Hematopoietic multipotent progenitor cell treated with erythropoietin and hydrocortisone succinate and interleukin-3 and kit ligand, for 17 days (in vitro differentiated cells): Measurements from ENCODE around the gene DUS2.

Source experiments
- DNase-seq: peaks from one replicate; pipeline ENCODE4 v3.0.0-alpha.2; 2015; ENCODE audit warnings: low spot score

DUS2 gene

GRCh38 chr16:68077866-68078700 is 55.0 kb downstream of the DUS2 start:
- DNase-seq: no peak

GRCh38 chr16:68078701-68079375 is 55.8 kb downstream of the DUS2 start:
- no peak for DNase-seq

- DNase-seq: no peak
These were observed 56.2 kb downstream of the DUS2 start for GRCh38 chr16:68079376-68079625.

GRCh38 chr16:68079626-68080344 is 56.7 kb downstream of the DUS2 start:
- peak; percentile 58 for DNase-seq

- peak; percentile 15 for DNase-seq
These were observed 59.0 kb downstream of the DUS2 start for GRCh38 chr16:68081861-68082628.

- DNase-seq: no peak
These were observed 59.6 kb downstream of the DUS2 start for GRCh38 chr16:68082629-68083238.

- DNase-seq: no peak
These were observed 60.2 kb downstream of the DUS2 start for GRCh38 chr16:68083239-68083781.

- DNase-seq: no peak
These were observed 60.9 kb downstream of the DUS2 start for GRCh38 chr16:68083861-68084503.

GRCh38 chr16:68084504-68085258 is 61.6 kb downstream of the DUS2 start:
- DNase-seq: peak; percentile 85

- DNase-seq: peak; percentile 96
These were observed 62.4 kb downstream of the DUS2 start, which contains the start of gene NFATC3 for GRCh38 chr16:68085259-68086071. TSS of gene NFATC3 (plus strand) at chr16:68085370. CDS start at chr16:68085682, 312 bp downstream.

- DNase-seq: peak; percentile 59
These were observed 63.3 kb downstream of the DUS2 start for GRCh38 chr16:68086336-68086841.

GRCh38 chr16:68086860-68087268 is 63.8 kb downstream of the DUS2 start:
- peak; percentile 54 for DNase-seq

- peak; percentile 23 for DNase-seq
These were observed 64.6 kb downstream of the DUS2 start for GRCh38 chr16:68087688-68088087.

GRCh38 chr16:68088130-68088972 is 65.3 kb downstream of the DUS2 start:
- no peak for DNase-seq

GRCh38 chr16:68089067-68089466 is 66.0 kb downstream of the DUS2 start:
- DNase-seq: peak; percentile 15

GRCh38 chr16:68090130-68090529 is 67.0 kb downstream of the DUS2 start:
- DNase-seq: no peak

- DNase-seq: peak; percentile 49
These were observed 67.4 kb downstream of the DUS2 start for GRCh38 chr16:68090533-68090932.
